ENCODE measurements around the gene MYL10. TPM values are rescaled to one million over a fixed set of nuclear protein-coding genes. Genes with fewer than 3 reads are reported as not detected.
A peak's percentile ranks its signal among the peaks of the same experiment; 100 is the strongest.

Gene MYL10
- total RNA-seq, 1 donor from 2014 or later, result not detected

DNA sequence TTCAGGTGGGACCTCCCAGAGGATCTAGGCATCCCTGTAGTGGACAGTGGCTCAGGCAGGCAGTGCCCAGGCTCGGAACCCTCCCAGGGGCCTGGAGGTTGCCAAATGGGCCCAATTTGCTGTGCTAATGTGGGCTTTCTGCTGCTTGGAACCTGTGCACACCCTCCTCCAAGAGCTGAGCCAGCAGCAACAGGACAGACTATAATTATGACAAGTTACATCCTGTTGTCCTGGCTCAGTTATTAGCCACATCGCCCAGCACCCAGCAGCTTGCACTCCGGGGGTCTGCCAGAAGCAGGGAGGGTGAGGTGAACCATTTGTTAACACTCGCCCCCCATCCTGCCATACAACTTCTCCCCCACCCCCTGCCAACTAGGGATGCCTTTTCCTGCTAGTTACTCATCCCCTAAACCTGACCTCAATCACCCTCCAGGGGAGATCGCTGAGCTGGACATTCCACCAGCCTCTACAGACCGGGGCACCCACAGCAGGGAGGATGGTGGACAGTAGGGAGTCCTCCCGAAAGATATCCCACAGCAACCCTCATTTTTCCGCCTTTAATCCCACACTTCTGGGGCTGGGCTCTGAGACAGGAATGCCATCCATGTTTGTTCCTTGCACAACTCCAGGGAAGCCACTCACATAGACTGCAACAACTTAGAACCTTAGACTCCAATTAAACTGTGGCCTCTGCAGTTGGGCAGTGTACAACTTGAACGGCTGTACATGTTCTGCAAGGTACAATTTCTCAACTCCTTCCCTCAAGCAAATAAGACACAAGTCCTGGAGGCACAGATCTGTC lies 7.9 kb upstream of the MYL10 start:
- H3K4me3 ChIP-seq, result no peak overlapping the region
- intact Hi-C loops (cut with DNase I), result no loop called here
- H3K4me1 ChIP-seq, result no peaks in the 10 kb centered on the region
- H3K9me3 ChIP-seq, result no peaks in the 10 kb centered on the region
- ATAC-seq (peak; percentile 27), DNase-seq (no peak)
- no peaks in the 10 kb centered on the region for H3K36me3 ChIP-seq
- no peak for TF ChIP-seq CTCF (IDR thresholded peaks at IDR 0.05)
- no peak overlapping the region for H3K27ac ChIP-seq
- no peaks in the 10 kb centered on the region for H3K27me3 ChIP-seq

DNA sequence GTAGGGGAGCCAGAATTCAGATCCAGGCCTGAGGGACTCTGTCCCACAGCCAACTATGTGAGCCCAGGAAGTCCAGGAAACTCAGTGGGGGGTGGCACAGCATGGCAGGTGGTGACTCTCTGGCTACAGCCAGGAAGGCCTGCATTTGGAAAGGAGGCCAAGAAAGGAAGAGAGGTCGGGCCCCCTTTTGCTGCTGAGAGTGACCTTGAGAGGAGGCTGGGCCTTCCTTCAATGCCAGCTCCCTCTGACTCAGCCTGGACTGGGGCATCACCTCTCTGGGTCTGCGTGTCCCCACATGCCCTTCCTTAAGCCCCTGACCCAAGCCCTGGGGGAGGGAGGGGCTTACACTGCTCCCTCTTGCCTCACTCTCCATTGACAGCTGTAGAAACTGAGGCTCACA lies 6.4 kb upstream of the MYL10 start:
- H3K4me3 ChIP-seq, result no peak overlapping the region
- intact Hi-C loops (cut with DNase I), result no loop called here
- no peaks in the 10 kb centered on the region for H3K4me1 ChIP-seq
- H3K27ac ChIP-seq, result no peak overlapping the region
- ATAC-seq (no peak), DNase-seq (no peak)
- H3K27me3 ChIP-seq, result no peaks in the 10 kb centered on the region
- no peak for TF ChIP-seq CTCF (IDR thresholded peaks at IDR 0.05)
- no peaks in the 10 kb centered on the region for H3K36me3 ChIP-seq
- H3K9me3 ChIP-seq, result no peaks in the 10 kb centered on the region

- H3K4me1 ChIP-seq, result no peaks in the 10 kb centered on the region
- ATAC-seq (no peak), DNase-seq (no peak)
- TF ChIP-seq CTCF (IDR thresholded peaks at IDR 0.05), result no peak
- H3K36me3 ChIP-seq, result no peaks in the 10 kb centered on the region
- H3K27ac ChIP-seq, result no peak overlapping the region
- no peaks in the 10 kb centered on the region for H3K9me3 ChIP-seq
- H3K4me3 ChIP-seq, result no peak overlapping the region
- intact Hi-C loops (cut with DNase I), result no loop called here
- no peaks in the 10 kb centered on the region for H3K27me3 ChIP-seq
Observed at GRCh38 chr7:101634196-101634717, 5.2 kb upstream of the MYL10 start.

- Histone ChIP-seq H3K27me3 (no peaks in the 10 kb centered on the region), H3K27ac (no peak overlapping the region), H3K4me1 (no peaks in the 10 kb centered on the region), H3K9me3 (no peaks in the 10 kb centered on the region), H3K36me3 (no peaks in the 10 kb centered on the region), H3K4me3 (no peak overlapping the region)
- ATAC-seq (no peak), DNase-seq (no peak)
- no peak for TF ChIP-seq CTCF (IDR thresholded peaks at IDR 0.05)
- intact Hi-C loops (cut with DNase I), result no loop called here
Observed at GRCh38 chr7:101633511-101633910, 4.4 kb upstream of the MYL10 start.

DNA sequence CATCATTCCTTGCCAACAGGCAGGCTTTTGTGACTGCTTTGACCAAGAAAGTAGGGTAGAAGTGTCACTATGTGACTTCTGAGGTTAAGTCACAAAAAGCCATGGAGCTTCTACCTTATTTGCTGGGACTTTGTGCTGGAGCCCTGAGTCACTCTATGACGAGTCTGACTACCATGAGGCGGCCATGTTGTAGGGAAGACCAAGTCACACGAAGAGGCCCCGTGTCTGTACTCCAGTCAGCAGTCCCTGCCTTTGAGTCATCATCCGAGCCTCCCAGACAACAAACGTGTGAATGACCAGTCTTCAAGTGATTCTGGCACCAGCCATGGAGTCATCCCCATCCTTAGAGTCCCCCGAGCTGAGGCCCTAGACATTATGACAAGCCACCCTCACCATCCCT lies 3.5 kb upstream of the MYL10 start:
- Histone ChIP-seq H3K27ac (no peak overlapping the region), H3K27me3 (no peaks in the 10 kb centered on the region), H3K4me1 (no peaks in the 10 kb centered on the region), H3K4me3 (no peak overlapping the region), H3K36me3 (no peaks in the 10 kb centered on the region), H3K9me3 (no peaks in the 10 kb centered on the region)
- intact Hi-C loops (cut with DNase I), result no loop called here
- DNase-seq, result no peak
- TF ChIP-seq CTCF (IDR thresholded peaks at IDR 0.05), result no peak
- ATAC-seq, result no peak
